HG03432 (cell line): ENCODE data around the gene EDN2.

Experiments used
- ATAC-seq: cut with Tn5 transposase; IDR thresholded peaks from one replicate; pipeline ENCODE4 v1.9.1; 2021; ENCODE audit warnings: mild to moderate bottlenecking, moderate library complexity; ENCODE audit not compliant: unreplicated experiment

Gene EDN2

GRCh38 chr1:41468122-41468762 is 16.2 kb downstream of the EDN2 start:
- ATAC-seq = no peak

- ATAC-seq = no peak
These were observed 16.8 kb downstream of the EDN2 start for GRCh38 chr1:41467673-41468072.

- ATAC-seq = no peak
These were observed 18.3 kb downstream of the EDN2 start for GRCh38 chr1:41466146-41466545.

- ATAC-seq = no peak
These were observed 18.7 kb downstream of the EDN2 start for GRCh38 chr1:41465741-41466140.

GRCh38 chr1:41464885-41465284 is 19.6 kb downstream of the EDN2 start:
- no peak for ATAC-seq

- ATAC-seq = no peak
These were observed 21.0 kb downstream of the EDN2 start for GRCh38 chr1:41463516-41463915.

GRCh38 chr1:41462680-41463004 is 21.8 kb downstream of the EDN2 start:
- no peak for ATAC-seq

GRCh38 chr1:41461790-41462679 is 22.4 kb downstream of the EDN2 start:
- ATAC-seq = no peak

- no peak for ATAC-seq
These were observed 27.5 kb downstream of the EDN2 start for GRCh38 chr1:41456847-41457540.

GRCh38 chr1:41455479-41456332 is 28.8 kb downstream of the EDN2 start:
- ATAC-seq = no peak

- ATAC-seq = no peak
These were observed 30.1 kb downstream of the EDN2 start for GRCh38 chr1:41454406-41454805.

- ATAC-seq = no peak
These were observed 31.7 kb downstream of the EDN2 start for GRCh38 chr1:41452704-41453290.

GRCh38 chr1:41450747-41451285 is 33.7 kb downstream of the EDN2 start:
- no peak for ATAC-seq

- ATAC-seq = no peak
These were observed 35.1 kb downstream of the EDN2 start for GRCh38 chr1:41449326-41449921.

- ATAC-seq = no peak
These were observed 35.7 kb downstream of the EDN2 start for GRCh38 chr1:41448821-41449220.

GRCh38 chr1:41447995-41448770 is 36.3 kb downstream of the EDN2 start:
- ATAC-seq = no peak

GRCh38 chr1:41446851-41447610 is 37.5 kb downstream of the EDN2 start:
- no peak for ATAC-seq

GRCh38 chr1:41444785-41445184 is 39.7 kb downstream of the EDN2 start:
- ATAC-seq = no peak
